Embryonic facial prominence (tissue), 1 donor: ENCODE results near the gene CRYZL1.

Source experiments
- DNase-seq: peaks from one replicate; pipeline ENCODE4 v3.0.0-alpha.2; 2016; ENCODE audit errors: extremely low spot score

Gene CRYZL1

DNA sequence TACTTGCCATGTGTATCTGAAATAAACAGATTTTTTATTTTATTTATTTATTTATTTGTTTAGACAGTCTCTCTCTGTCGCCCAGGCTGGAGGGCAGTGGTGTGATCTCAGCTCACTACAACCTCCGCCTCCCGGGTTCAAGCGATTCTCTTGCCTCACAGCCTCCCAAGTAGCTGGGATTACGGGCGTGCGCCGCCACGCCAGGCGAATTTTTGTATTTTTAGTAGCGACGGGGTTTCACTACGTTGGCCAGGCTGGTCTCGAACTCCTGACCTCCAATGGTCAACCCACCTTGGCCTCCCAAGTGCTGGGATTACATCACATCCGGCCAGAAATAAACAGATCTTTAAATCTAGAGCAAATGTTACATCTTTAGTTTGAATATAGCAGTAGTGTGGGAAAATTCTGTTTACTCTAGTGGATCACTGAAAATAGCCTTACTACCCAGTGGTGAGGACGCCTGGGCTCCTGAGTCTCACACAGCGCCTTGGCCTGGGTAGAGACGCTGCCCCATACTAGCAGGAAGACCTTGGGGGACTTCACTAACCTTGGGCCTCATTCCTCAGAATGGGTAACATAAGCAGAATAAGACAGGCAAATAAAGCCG is 100.3 kb downstream of the CRYZL1 start:
- DNase-seq, result no peak

DNA sequence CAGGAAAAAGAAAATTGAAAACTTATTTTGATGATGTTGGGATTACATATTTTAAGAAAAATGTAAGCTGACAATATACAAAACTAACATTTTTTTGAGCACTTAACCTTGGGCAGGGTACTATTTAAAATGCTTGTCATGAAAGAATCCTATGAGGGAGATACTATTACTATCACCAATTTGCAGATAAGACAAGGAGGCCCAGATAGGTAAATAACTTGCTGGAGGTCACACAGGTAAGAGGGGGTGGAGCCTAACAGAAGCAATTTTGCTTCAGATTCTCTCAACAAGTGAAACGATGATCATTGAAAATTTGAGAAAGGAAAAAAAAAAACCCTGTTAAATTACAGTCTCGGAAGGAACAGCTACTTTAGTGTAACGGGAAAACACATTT is 100.8 kb downstream of the CRYZL1 start:
- DNase-seq, result no peak

DNA sequence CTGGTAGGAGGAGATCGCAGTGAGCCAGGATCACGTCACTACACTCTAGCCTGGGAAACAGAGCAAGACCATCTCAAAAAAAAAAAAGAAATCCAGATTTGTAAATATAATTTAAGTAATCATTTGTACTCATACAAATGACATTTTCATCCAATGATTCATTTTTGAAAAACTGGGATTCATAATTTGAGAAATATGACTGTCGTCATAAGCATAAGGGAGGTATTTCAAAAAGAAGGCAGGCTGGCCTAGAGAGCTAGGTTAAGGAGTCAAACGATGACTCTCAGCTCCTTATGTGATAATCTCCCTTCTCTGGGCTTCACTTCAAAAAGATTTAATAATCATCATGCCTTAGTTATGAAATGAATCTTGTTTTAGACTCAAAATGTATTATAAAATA is 101.9 kb downstream of the CRYZL1 start:
- no peak for DNase-seq
